ENCODE data around the gene ABCA6. TPM values are rescaled to one million over a fixed set of nuclear protein-coding genes. Genes with fewer than 3 reads are reported as not detected.
"Not testable (repeated sequence)": the region's sequence is repeated elsewhere in the genome, so short reads cannot be mapped to it uniquely, and the experiment has no call there.

Gene ABCA6
- total RNA-seq, 1 donor from 2014 or later = not detected

- H3K4me2 ChIP-seq = no peak overlapping the region
- no peaks in the 10 kb centered on the region for H3K36me3 Mint-ChIP-seq
- no peak overlapping the region for H3K4me3 Mint-ChIP-seq
- no peaks in the 10 kb centered on the region for H3K4me1 Mint-ChIP-seq
- TF ChIP-seq CTCF (IDR thresholded peaks at IDR 0.05) (no peak), EZH2phosphoT487 (IDR thresholded peaks at IDR 0.05) (no peak), EZH2 (IDR thresholded peaks at IDR 0.05) (no peak)
- H3K9me3 ChIP-seq (ENCODE audit: low read depth) = no peaks in the 10 kb centered on the region
- H3K27ac Mint-ChIP-seq = no peak overlapping the region
- H3K9me3 Mint-ChIP-seq = no peaks in the 10 kb centered on the region
- H3K27ac ChIP-seq = no peak overlapping the region
- H3F3A ChIP-seq (ENCODE audit: low read depth) = no peaks in the 10 kb centered on the region
- H3K27me3 Mint-ChIP-seq (ENCODE audit: insufficient read depth, low read depth) = no peaks in the 10 kb centered on the region
- H3K9ac ChIP-seq = no peak overlapping the region
- no peaks in the 10 kb centered on the region for H3K36me3 ChIP-seq
- H3K4me3 ChIP-seq = no peak overlapping the region
- no peaks in the 10 kb centered on the region for H3K4me1 ChIP-seq
- no peaks in the 10 kb centered on the region for H3K27me3 ChIP-seq
- DNase-seq (ENCODE audit: low spot score) = no peak
- no peak overlapping the region for H2AFZ ChIP-seq (replicated peaks)
- no peaks in the 10 kb centered on the region for H3K79me2 ChIP-seq (ENCODE audit: low read depth)
- H4K20me1 ChIP-seq (ENCODE audit: low read depth) = no peaks in the 10 kb centered on the region
These were observed 28.7 kb upstream of the ABCA6 start for GRCh38 chr17:69170377-69170776.

DNA sequence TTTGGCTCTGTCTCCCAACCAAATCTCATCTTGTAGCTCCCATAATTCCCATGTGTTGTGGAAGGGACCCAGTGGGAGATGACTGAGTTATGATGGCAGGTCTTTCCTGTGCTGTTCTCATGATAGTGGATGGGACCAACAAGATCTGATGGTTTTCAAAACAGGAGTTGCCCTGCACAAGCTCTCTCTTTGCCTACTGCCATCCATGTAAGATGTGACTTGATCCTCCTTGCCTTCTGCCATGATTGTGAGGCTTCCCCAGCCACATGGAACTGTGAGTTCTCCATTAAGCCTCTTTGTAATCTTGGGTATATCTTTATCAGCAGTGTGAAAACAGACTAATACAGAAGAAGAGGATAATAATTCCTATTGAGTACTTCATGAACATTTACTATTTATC, 26.9 kb upstream of the ABCA6 start:
- H3K27ac Mint-ChIP-seq; H3K4me1 ChIP-seq; H3K36me3 ChIP-seq; H3K36me3 Mint-ChIP-seq; H3K79me2 ChIP-seq (ENCODE audit: low read depth); H3K9me3 Mint-ChIP-seq; H2AFZ ChIP-seq (replicated peaks); H3K9ac ChIP-seq; H3F3A ChIP-seq (ENCODE audit: low read depth); H3K9me3 ChIP-seq (ENCODE audit: low read depth); H3K27ac ChIP-seq; H3K4me3 Mint-ChIP-seq; H3K4me1 Mint-ChIP-seq; H3K27me3 ChIP-seq; H3K27me3 Mint-ChIP-seq (ENCODE audit: insufficient read depth, low read depth); H3K4me2 ChIP-seq; H4K20me1 ChIP-seq (ENCODE audit: low read depth); H3K4me3 ChIP-seq; DNase-seq (ENCODE audit: low spot score): not testable (repeated sequence)

DNA sequence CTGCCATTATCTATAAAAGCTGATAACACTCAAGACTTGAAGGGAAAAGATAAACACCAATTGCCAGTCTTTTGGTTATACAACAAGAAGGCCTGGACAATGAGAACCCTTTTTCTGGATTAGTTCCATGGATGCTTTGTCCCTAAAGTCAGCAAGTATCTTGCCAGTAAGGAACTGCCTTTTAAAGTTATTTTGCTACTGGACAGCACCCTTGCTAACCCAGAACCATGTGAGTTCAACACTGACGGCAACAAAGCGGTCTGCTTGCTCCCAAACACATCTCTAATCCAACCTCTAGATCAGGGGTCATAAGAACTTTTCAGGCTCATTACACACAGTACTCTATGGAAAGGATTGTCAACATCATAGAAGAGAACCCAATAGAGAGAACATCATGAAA, 25.3 kb upstream of the ABCA6 start:
- H3K9me3 ChIP-seq (ENCODE audit: low read depth) = no peaks in the 10 kb centered on the region
- no peaks in the 10 kb centered on the region for H4K20me1 ChIP-seq (ENCODE audit: low read depth)
- no peak overlapping the region for H3K9ac ChIP-seq
- H3K27me3 Mint-ChIP-seq (ENCODE audit: insufficient read depth, low read depth) = no peaks in the 10 kb centered on the region
- no peaks in the 10 kb centered on the region for H3K27me3 ChIP-seq
- no peaks in the 10 kb centered on the region for H3K79me2 ChIP-seq (ENCODE audit: low read depth)
- H3K4me3 Mint-ChIP-seq = no peak overlapping the region
- no peak overlapping the region for H3K27ac Mint-ChIP-seq
- H2AFZ ChIP-seq (replicated peaks) = no peak overlapping the region
- no peaks in the 10 kb centered on the region for H3K4me1 ChIP-seq
- no peaks in the 10 kb centered on the region for H3K4me1 Mint-ChIP-seq
- H3K4me2 ChIP-seq = no peak overlapping the region
- H3K27ac ChIP-seq = no peak overlapping the region
- no peak overlapping the region for H3K4me3 ChIP-seq
- no peaks in the 10 kb centered on the region for H3K36me3 Mint-ChIP-seq
- no peak for TF ChIP-seq CTCF (IDR thresholded peaks at IDR 0.05)
- no peak for TF ChIP-seq EZH2phosphoT487 (IDR thresholded peaks at IDR 0.05)
- TF ChIP-seq EZH2 (IDR thresholded peaks at IDR 0.05) = no peak
- no peaks in the 10 kb centered on the region for H3K9me3 Mint-ChIP-seq
- H3K36me3 ChIP-seq = no peaks in the 10 kb centered on the region
- no peak for DNase-seq (ENCODE audit: low spot score)
- no peaks in the 10 kb centered on the region for H3F3A ChIP-seq (ENCODE audit: low read depth)

DNA sequence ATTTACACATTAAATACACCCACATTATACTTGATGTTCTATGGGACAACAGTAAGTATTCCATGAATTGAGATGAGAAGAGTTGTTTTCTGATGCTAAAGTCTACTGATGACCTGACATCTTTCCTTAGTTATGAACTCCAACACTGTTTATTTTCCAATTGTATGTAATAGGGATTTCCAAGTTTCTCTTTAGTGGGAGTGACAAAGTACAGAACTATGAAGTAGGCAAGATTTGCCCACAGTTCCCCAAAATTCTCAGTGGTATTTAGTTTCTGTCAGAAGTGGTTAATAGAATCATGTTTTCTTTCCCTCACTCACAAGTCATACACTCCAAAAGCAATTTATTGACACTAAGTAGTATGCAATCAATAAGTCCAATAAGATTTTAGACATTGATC, 22.5 kb upstream of the ABCA6 start:
- TF ChIP-seq EZH2 (IDR thresholded peaks at IDR 0.05) (no peak), EZH2phosphoT487 (IDR thresholded peaks at IDR 0.05) (no peak), CTCF (IDR thresholded peaks at IDR 0.05) (no peak)
- Histone ChIP-seq H3K27ac (no peak overlapping the region), H3K36me3 (no peaks in the 10 kb centered on the region), H3K4me2 (no peak overlapping the region), H4K20me1 (ENCODE audit: low read depth) (no peaks in the 10 kb centered on the region), H3K4me1 (no peaks in the 10 kb centered on the region), H3K79me2 (ENCODE audit: low read depth) (no peaks in the 10 kb centered on the region), H3K27me3 (no peaks in the 10 kb centered on the region), H3K9ac (no peak overlapping the region), H3K4me3 (no peak overlapping the region), H2AFZ (replicated peaks) (no peak overlapping the region), H3K9me3 (ENCODE audit: low read depth) (no peaks in the 10 kb centered on the region), H3F3A (ENCODE audit: low read depth) (no peaks in the 10 kb centered on the region)
- DNase-seq (ENCODE audit: low spot score) = no peak
- H3K9me3 Mint-ChIP-seq = no peaks in the 10 kb centered on the region
- no peak overlapping the region for H3K4me3 Mint-ChIP-seq
- no peaks in the 10 kb centered on the region for H3K4me1 Mint-ChIP-seq
- no peaks in the 10 kb centered on the region for H3K27me3 Mint-ChIP-seq (ENCODE audit: insufficient read depth, low read depth)
- no peak overlapping the region for H3K27ac Mint-ChIP-seq
- H3K36me3 Mint-ChIP-seq = no peaks in the 10 kb centered on the region

Data from neural progenitor cell (in vitro differentiated cells).